ENCODE results near the gene SGK2.

Gene SGK2

GRCh38 chr20:43536041-43536816 is 22.6 kb upstream of the SGK2 start:
- no peak for FAIRE-seq

- no peak for FAIRE-seq
These were observed 21.9 kb upstream of the SGK2 start for GRCh38 chr20:43536817-43537440.

- no peak for FAIRE-seq
These were observed 20.6 kb upstream of the SGK2 start for GRCh38 chr20:43537921-43538877.

- no peak for FAIRE-seq
These were observed 19.7 kb upstream of the SGK2 start for GRCh38 chr20:43538878-43539700.

GRCh38 chr20:43539975-43540672 is 18.7 kb upstream of the SGK2 start:
- no peak for FAIRE-seq

- no peak for FAIRE-seq
These were observed 18.2 kb upstream of the SGK2 start for GRCh38 chr20:43540673-43541060.

GRCh38 chr20:43541214-43541613 is 17.6 kb upstream of the SGK2 start:
- no peak for FAIRE-seq

- no peak for FAIRE-seq
These were observed 16.7 kb upstream of the SGK2 start for GRCh38 chr20:43542161-43542560.

GRCh38 chr20:43542674-43543073 is 16.2 kb upstream of the SGK2 start:
- no peak for FAIRE-seq

GRCh38 chr20:43543138-43543537 is 15.7 kb upstream of the SGK2 start:
- no peak for FAIRE-seq

- FAIRE-seq: no peak
These were observed 14.3 kb upstream of the SGK2 start for GRCh38 chr20:43544501-43544900.

- no peak for FAIRE-seq
These were observed 12.8 kb upstream of the SGK2 start for GRCh38 chr20:43545837-43546578.

- no peak for FAIRE-seq
These were observed 10.4 kb upstream of the SGK2 start for GRCh38 chr20:43548273-43548880.

- FAIRE-seq: no peak
These were observed 9.3 kb upstream of the SGK2 start for GRCh38 chr20:43549416-43550065.

- FAIRE-seq: no peak
These were observed 8.4 kb upstream of the SGK2 start for GRCh38 chr20:43550456-43550855.

GRCh38 chr20:43554369-43554768 is 4.5 kb upstream of the SGK2 start:
- no peak for FAIRE-seq

GRCh38 chr20:43559147-43559987 is 540 bp downstream of the SGK2 start:
- no peak for FAIRE-seq

- no peak for FAIRE-seq
These were observed 2.1 kb downstream of the SGK2 start for GRCh38 chr20:43560974-43561373.

GRCh38 chr20:43563429-43563828 is 4.6 kb downstream of the SGK2 start:
- no peak for FAIRE-seq
